Neuronal stem cell (in vitro differentiated cells): ENCODE measurements around the gene ANP32A. TPM values are rescaled to one million over a fixed set of nuclear protein-coding genes. Genes with fewer than 3 reads are reported as not detected.
"Not testable (repeated sequence)": the region's sequence is repeated elsewhere in the genome, so short reads cannot be mapped to it uniquely, and the experiment has no call there.

ENCODE experiments used
- DNase-seq: peaks from one replicate; pipeline ENCODE4 v3.0.0-alpha.2; 2013; ENCODE audit warnings: low spot score
- H2AFZ ChIP-seq: one replicate; pipeline ENCODE4 v1.6.1; 2013; ENCODE audit warnings: mild to moderate bottlenecking, low read length, inconsistent platforms
- H2AK5ac ChIP-seq: 2 replicates; pipeline ENCODE4 v1.6.1; 2013; ENCODE audit warnings: low read depth, mild to moderate bottlenecking, inconsistent platforms, low read length, moderate library complexity, mixed read lengths
- H2BK120ac ChIP-seq: 2 replicates; pipeline ENCODE4 v1.6.1; 2013; ENCODE audit warnings: low read depth, mild to moderate bottlenecking, inconsistent platforms, low read length, moderate library complexity, mixed read lengths
- H2BK12ac ChIP-seq: one replicate; pipeline ENCODE4 v1.6.1; 2013; ENCODE audit warnings: low read length, inconsistent platforms
- H2BK15ac ChIP-seq: 2 replicates; pipeline ENCODE4 v1.6.1; 2013; ENCODE audit warnings: mild to moderate bottlenecking, low read length, inconsistent platforms, mixed read lengths
- H2BK5ac ChIP-seq: one replicate; pipeline ENCODE4 v1.6.1; 2013; ENCODE audit warnings: inconsistent platforms, mild to moderate bottlenecking, low read length, moderate library complexity
- H3K14ac ChIP-seq: one replicate; pipeline ENCODE4 v1.6.1; 2013; ENCODE audit warnings: low read length, inconsistent platforms
- H3K18ac ChIP-seq: 2 replicates; pipeline ENCODE4 v1.6.1; 2013; ENCODE audit warnings: low read length, inconsistent platforms
- H3K23ac ChIP-seq: 2 replicates; pipeline ENCODE4 v1.6.1; 2013; ENCODE audit warnings: low read depth, mild to moderate bottlenecking, mixed read lengths, low read length, inconsistent platforms; ENCODE audit not compliant: poor library complexity
- H3K27ac ChIP-seq: replicated peaks from 3 replicates; pipeline ENCODE4 v1.5.1; 2013; ENCODE audit warnings: low read length, inconsistent platforms
- H3K27me3 ChIP-seq, 3 experiments: 2 replicates each; pipeline ENCODE4 v1.6.1; 2013; ENCODE audit warnings: low read length in 3 of 3, mild to moderate bottlenecking in 2 of 3, inconsistent platforms in 1 of 3, low read depth in 1 of 3, mixed read lengths in 1 of 3, moderate library complexity in 1 of 3; ENCODE audit not compliant: control insufficient read depth in 3 of 3, insufficient read depth in 3 of 3
- H3K36me3 ChIP-seq, 2 donors: replicated peaks in 1 of 2; 2 replicates each; pipeline ENCODE4 v1.6.1; 2013; ENCODE audit warnings: low read length in 2 of 2; ENCODE audit not compliant: control insufficient read depth in 2 of 2, insufficient read depth in 2 of 2
- H3K4ac ChIP-seq: 2 replicates; pipeline ENCODE4 v1.6.1; 2013; ENCODE audit warnings: inconsistent platforms, mild to moderate bottlenecking, low read length, moderate library complexity
- H3K4me1 ChIP-seq, 2 donors: 1 replicate in 1 of 2; 2 replicates in 1 of 2; pipeline ENCODE4 v1.6.1; 2013; ENCODE audit warnings: low read length in 2 of 2, low read depth in 1 of 2; ENCODE audit not compliant: control insufficient read depth in 2 of 2, insufficient read depth in 1 of 2
- H3K4me2 ChIP-seq: one replicate; pipeline ENCODE4 v1.6.1; 2013; ENCODE audit warnings: mild to moderate bottlenecking, low read length, inconsistent platforms; ENCODE audit not compliant: insufficient read depth, poor library complexity, severe bottlenecking
- H3K4me3 ChIP-seq, 2 donors: 2 replicates each; pipeline ENCODE4 v1.5.1; 2013; ENCODE audit warnings: low read length in 2 of 2, mild to moderate bottlenecking in 2 of 2, inconsistent platforms in 1 of 2, moderate library complexity in 1 of 2
- H3K79me1 ChIP-seq: one replicate; pipeline ENCODE4 v1.6.1; 2013; ENCODE audit warnings: low read depth, mild to moderate bottlenecking, inconsistent platforms, low read length, moderate library complexity
- H3K9ac ChIP-seq: one replicate; pipeline ENCODE4 v1.6.1; 2013; ENCODE audit warnings: mild to moderate bottlenecking, low read depth, low read length, inconsistent platforms; ENCODE audit not compliant: poor library complexity
- H3K9me3 ChIP-seq, 2 donors: replicated peaks in 1 of 2; 2 replicates each; pipeline versions ENCODE3 to v1.6.1; 2013; ENCODE audit warnings: low read length in 2 of 2, mild to moderate bottlenecking in 2 of 2, inconsistent platforms in 1 of 2, low read depth in 1 of 2, mixed read lengths in 1 of 2, moderate library complexity in 1 of 2; ENCODE audit not compliant: control insufficient read depth in 2 of 2, insufficient read depth in 1 of 2
- H4K8ac ChIP-seq: one replicate; pipeline ENCODE4 v1.6.1; 2013; ENCODE audit warnings: low read depth, mild to moderate bottlenecking, inconsistent platforms, low read length, moderate library complexity
- H4K91ac ChIP-seq: one replicate; pipeline ENCODE4 v1.6.1; 2013; ENCODE audit warnings: low read length, low read depth, mild to moderate bottlenecking, inconsistent platforms; ENCODE audit not compliant: poor library complexity
- WGBS, 2 donors: extraction: QIAGEN DNeasy Blood & Tissue Kit; methylation state at CpG; one replicate each; pipeline ENCODE4 v1.1.7; 2013; ENCODE audit warnings: missing lambda C conversion rate in 2 of 2, mixed read lengths in 1 of 2; ENCODE audit not compliant: insufficient read length in 2 of 2, insufficient replicate concordance in 1 of 2; ENCODE audit errors: extremely low coverage in 2 of 2; 5-methylcytosine and 5-hydroxymethylcytosine counted together
- polyA plus RNA-seq, 2 experiments: library from polyadenylated mRNA; stranded (reverse); fragments of 200-250 nt; gene quantifications; one replicate each; pipeline ENCODE4 v1.2.3, GENCODE V29; 2013

The ANP32A gene
- polyA plus RNA-seq (2013, experiment 1 of 2) = 488 TPM
- polyA plus RNA-seq (2013, experiment 2 of 2) = 480 TPM

DNA sequence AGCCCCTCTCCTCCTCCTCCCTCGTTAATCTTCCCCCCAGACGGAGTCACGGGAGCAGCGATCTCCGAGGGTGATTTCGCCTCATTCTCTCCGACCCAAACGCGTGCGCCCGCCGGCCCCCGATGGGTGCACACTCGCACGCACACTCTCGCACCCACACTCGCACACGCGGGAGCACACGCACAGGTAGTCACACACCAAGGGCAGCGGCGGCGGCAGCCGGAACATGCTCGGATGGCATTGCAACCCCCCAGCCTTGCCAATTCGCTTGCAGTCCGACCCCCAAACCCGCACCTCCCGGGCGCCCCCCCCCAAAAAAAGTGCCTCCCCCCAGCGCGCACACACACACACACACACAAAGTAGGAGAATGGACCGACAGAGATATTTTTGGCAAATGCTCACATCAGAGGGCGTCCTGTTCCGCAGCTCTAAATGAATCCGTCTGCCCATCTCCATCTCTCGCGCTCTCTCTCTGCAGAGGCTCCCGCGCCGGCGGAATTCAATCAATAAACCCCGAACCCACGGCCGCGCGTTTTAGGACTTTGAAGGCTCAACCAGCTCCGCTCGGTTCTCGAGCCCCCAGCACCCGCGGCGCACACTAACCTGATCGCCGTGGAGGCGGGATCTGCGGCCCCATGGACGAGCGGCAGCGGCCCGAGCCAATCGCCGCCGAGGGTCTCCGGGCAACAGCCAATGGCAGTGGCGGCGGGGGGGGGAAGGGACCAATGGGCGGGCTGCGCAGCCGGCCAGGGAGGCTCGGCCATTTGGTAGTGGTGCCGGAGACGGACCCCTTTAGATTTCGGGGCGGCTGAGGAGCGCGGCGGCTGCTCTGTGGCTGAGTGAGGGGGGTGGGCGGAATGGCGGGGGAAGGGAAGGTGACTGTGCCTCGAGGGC, at the start of gene ANP32A:
Gene ANP32A, minus strand, starts transcription at position 601 of the 895 bp plus-strand sequence. Its CDS starts 144 bp downstream, at position 457.
- Histone ChIP-seq H3K18ac (peak within 1 kb of the TSS; percentile 100), H3K4ac (peak within 1 kb of the TSS; percentile 97), H2AFZ (peak within 1 kb of the TSS; percentile 89), H3K27me3 (no peaks in the 10 kb centered on the region), H4K8ac (no peak within 1 kb of the TSS), H4K91ac (peak within 1 kb of the TSS; percentile 58), H3K14ac (peak within 1 kb of the TSS; percentile 98), H3K9me3 (no peaks in the 10 kb centered on the region), H2BK12ac (peak within 1 kb of the TSS; percentile 73), H3K4me3 (peak within 1 kb of the TSS; percentile 92 to 100), H3K36me3 (peaks cover 6 to 13% of the 10 kb centered on the region in 2 donors), H2BK15ac (peak within 1 kb of the TSS; percentile 67), H3K4me2 (peak within 1 kb of the TSS; percentile 83), H3K79me1 (peaks cover 5% of the 10 kb centered on the region), H2AK5ac (peak within 1 kb of the TSS; percentile 81), H3K9ac (peak within 1 kb of the TSS; percentile 100), H3K27ac (peak within 1 kb of the TSS; percentile 94), H2BK120ac (no peak within 1 kb of the TSS), H2BK5ac (peak within 1 kb of the TSS; percentile 99), H3K23ac (peak within 1 kb of the TSS; percentile 99), H3K4me1 (peaks cover 11 to 14% of the 10 kb centered on the region in 2 donors)
- no CpG with 5 or more reads among the region's 81 CpGs for WGBS, 2 donors
- peak; percentile 99 for DNase-seq

DNA sequence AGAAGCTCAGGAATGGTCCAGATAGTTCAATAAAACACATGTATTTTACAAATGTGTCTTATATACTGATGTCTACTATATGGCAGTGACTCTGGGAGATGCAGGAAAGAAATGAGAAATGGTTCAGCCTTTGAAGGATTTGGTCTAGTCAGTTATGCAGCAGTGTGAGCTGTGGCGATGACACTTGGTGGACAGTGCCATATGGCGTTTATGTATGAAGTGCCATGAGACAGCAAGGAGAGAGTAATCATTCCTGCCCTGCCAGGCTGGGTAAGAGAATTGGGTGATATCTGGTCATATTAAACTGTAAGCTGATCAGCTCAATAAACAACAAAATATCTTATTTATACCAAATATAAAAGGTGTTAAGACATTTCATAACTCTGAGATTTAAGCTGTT, 47.6 kb upstream of the ANP32A start:
- Histone ChIP-seq H2BK120ac (no peak overlapping the region), H3K9me3 (peaks cover 0 to 2% of the 10 kb centered on the region in 2 donors), H2AFZ (no peak overlapping the region), H3K4me2 (no peak overlapping the region), H3K27ac (no peak overlapping the region), H3K36me3 (no peaks in the 10 kb centered on the region), H2BK15ac (no peak overlapping the region), H2BK5ac (no peak overlapping the region), H2BK12ac (no peak overlapping the region), H2AK5ac (no peak overlapping the region), H3K9ac (no peak overlapping the region), H3K4me3 (no peak overlapping the region), H4K91ac (no peak overlapping the region), H3K4me1 (no peaks in the 10 kb centered on the region), H3K79me1 (no peaks in the 10 kb centered on the region), H3K4ac (no peak overlapping the region), H3K18ac (no peak overlapping the region), H3K27me3 (peaks cover 0 to 13% (median 0%) of the 10 kb centered on the region in 3 experiments), H3K23ac (no peak overlapping the region), H4K8ac (no peak overlapping the region), H3K14ac (no peak overlapping the region)
- no CpG with 5 or more reads among the region's 2 CpGs for WGBS, 2 donors
- DNase-seq = no peak

DNA sequence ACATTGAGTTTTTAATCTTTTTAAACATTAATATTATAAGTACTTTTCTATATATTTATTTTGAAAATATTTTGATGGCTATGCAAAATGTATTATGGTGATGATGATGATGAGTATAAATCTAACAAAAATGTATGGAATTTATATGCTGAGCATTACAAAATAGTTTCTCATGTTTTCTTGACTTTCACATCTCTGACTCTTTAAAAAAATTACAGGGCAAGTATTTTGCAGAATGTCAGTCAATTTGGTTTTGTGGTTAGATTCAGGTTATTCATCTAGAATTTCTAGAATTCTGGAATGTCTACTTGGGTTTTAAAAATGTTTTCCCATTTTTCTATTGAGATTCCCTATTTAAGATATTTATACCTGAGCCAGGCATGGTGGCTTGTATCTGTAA, 41.7 kb upstream of the ANP32A start:
- Histone ChIP-seq H3K4me1 (no peaks in the 10 kb centered on the region), H3K4me2 (no peak overlapping the region), H2BK5ac (no peak overlapping the region), H3K9ac (no peak overlapping the region), H3K4ac (no peak overlapping the region), H3K9me3 (peaks cover 3 to 5% of the 10 kb centered on the region in 2 donors), H2BK12ac (no peak overlapping the region), H3K36me3 (no peaks in the 10 kb centered on the region), H4K8ac (no peak overlapping the region), H4K91ac (no peak overlapping the region), H2BK15ac (no peak overlapping the region), H3K27me3 (peaks cover 0 to 1% (median 0%) of the 10 kb centered on the region in 3 experiments), H3K23ac (no peak overlapping the region), H3K79me1 (no peaks in the 10 kb centered on the region), H3K18ac (no peak overlapping the region), H2AFZ (no peak overlapping the region), H2AK5ac (no peak overlapping the region), H3K14ac (no peak overlapping the region), H3K27ac (no peak overlapping the region), H2BK120ac (no peak overlapping the region), H3K4me3 (no peak overlapping the region)
- no peak for DNase-seq

DNA sequence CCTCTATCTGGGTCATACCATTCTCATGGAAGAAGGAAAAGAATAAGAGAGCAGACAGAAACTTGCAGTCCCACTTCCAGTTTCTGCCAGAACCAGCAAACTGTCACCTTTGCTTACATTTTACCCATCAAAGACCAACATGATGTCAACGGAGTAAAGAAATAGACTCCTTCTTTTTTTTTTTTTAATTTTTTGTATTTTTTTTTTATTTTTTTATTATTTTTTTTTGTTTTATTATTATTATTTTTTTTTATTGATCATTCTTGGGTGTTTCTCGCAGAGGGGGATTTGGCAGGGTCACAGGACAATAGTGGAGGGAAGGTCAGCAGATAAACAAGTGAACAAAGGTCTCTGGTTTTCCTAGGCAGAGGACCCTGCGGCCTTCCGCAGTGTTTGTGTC, 38.0 kb upstream of the ANP32A start:
- H2BK5ac ChIP-seq, H3K18ac ChIP-seq, H2AFZ ChIP-seq, H2AK5ac ChIP-seq, H3K14ac ChIP-seq, H3K4me1 ChIP-seq, H3K9me3 ChIP-seq, H3K4ac ChIP-seq, H2BK120ac ChIP-seq, H3K9ac ChIP-seq, H3K27me3 ChIP-seq, H3K23ac ChIP-seq, H3K4me2 ChIP-seq, H3K27ac ChIP-seq, H2BK15ac ChIP-seq, H3K36me3 ChIP-seq, H3K79me1 ChIP-seq, H4K91ac ChIP-seq, DNase-seq, H2BK12ac ChIP-seq, H3K4me3 ChIP-seq, H4K8ac ChIP-seq: not testable (repeated sequence)
- WGBS, 2 donors = no CpG with 5 or more reads among the region's 4 CpGs
